Right ventricle myocardium inferior (tissue), 1 donor: ENCODE results near the gene CADM2. TPM values are rescaled to one million over a fixed set of nuclear protein-coding genes. Genes with fewer than 3 reads are reported as not detected.

Experiments
- ATAC-seq: fragments of 200-7000 bp; cut with Tn5 transposase; one replicate; pipeline ENCODE4 v1.9.1; 2020; ENCODE audit warnings: mild to moderate bottlenecking, moderate library complexity
- DNase-seq: peaks from one replicate; pipeline ENCODE4 v3.0.0; 2021; ENCODE audit errors: missing footprints
- intact Hi-C: fragments of 100-400 bp; cut with DNase I; formaldehyde crosslinking; loops from one replicate; pipeline ENCODE4 v1.11.0; 2022
- total RNA-seq: library from RNA; stranded (reverse); fragmentation: NEBNext Ultra II Directional; extraction: Animal tissue kit (Norgen Biotek cat#: 25700); gene quantifications from one replicate; pipeline ENCODE4 v1.2.1, GENCODE V29; 2021
- donor health status: DM: no; HTN: yes; CAD: no; lungs with severe emphysema.

Gene CADM2
- total RNA-seq, 1 donor from 2014 or later, result 0.76 TPM

DNA sequence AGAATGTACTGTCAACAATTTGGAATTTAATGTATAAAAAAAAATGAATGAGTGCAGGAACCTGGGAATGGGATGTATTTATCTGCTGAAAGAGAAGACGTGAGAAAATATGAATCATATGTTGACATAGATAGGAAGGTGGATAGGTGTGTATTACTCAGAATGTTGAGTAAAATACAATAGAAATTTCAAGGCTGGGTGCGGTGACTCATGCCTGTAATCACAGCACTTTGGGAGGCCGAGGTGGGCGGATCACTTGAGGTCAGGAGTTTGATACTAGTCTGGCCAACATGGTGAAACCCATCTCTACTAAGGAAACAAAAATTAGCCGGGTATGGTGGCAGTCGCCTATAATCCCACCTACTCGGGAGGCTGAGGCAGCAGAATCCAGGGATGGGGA lies 202.8 kb downstream of the CADM2 start:
- intact Hi-C loops, result no loop called here
- DNase-seq (no peak), ATAC-seq (no peak)

DNA sequence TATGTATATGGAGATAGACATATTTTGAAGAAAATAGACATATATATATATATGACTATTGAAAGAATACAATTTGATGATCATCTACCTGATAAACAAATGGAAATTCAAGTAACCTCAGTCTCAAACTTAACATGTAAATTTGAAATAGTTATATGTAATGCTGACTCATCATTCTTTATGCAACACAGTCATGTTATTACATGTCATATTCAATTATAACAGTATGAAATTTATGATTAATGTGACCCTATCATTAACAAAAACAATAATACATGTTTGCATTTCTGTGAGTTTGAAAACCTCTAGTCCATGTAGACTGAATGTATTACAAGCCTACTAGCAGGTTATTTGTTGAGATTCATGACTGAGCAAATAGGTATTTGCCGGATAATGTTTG lies 204.1 kb downstream of the CADM2 start:
- ATAC-seq (no peak), DNase-seq (no peak)
- intact Hi-C loops, result no loop called here

DNA sequence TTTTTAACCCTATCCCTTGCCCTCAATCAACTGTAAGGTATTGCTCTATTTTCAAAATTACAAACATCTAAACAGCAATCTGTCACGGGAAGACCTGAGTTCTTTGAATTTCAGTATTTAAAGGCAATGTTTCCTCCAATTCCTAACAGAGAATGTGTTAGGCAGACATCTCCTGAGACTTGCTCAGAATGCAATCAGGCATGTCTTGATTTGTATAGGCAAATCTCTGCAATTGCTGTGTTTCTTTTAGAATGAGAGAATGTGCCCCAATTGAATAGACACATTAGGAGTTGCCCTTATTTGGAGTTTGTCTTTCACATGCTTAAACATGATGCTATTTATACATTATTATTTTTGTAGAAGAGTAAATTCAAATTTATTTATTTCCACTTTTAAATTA lies 205.6 kb downstream of the CADM2 start:
- intact Hi-C loops, result no loop called here
- ATAC-seq, result no peak
- DNase-seq, result no peak

DNA sequence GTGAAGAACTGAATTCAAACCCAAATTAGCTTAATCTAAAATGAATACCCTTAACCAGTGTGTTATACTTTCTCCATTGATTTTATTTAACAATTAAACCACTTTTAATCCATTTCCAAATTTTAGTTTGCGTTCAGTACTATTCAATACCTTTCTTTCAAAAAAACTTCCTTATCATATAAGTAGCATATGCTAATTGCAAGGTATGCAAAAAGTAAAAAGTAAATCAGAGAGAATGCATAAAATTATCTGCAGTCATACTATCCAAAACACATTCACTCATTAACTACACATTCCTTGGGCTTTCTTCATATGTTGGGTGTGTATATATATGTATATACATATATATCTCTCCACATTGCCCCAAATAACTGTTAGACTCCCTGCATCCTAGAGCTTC lies 208.8 kb downstream of the CADM2 start:
- DNase-seq (no peak), ATAC-seq (no peak)
- intact Hi-C loops, result no loop called here

DNA sequence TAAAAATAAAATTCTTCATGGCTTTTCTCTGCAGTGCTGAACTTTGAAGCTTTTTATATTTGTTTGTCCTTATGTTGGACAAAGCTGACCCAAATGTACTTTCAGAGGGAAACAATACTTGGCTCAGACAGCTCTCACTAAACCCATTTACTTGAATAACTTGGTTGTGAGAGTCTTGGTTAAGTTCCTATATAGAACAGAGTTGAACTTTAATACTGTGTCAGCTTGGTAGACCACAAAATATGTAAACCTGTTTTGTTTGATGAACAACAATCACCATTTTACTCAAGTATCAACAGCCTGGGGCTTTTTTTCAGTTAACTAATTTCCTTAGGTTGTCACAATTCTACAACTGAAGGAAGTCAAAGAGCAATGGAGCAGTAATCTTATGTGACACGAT lies 211.9 kb downstream of the CADM2 start:
- ATAC-seq (no peak), DNase-seq (no peak)
- intact Hi-C loops, result no loop called here

DNA sequence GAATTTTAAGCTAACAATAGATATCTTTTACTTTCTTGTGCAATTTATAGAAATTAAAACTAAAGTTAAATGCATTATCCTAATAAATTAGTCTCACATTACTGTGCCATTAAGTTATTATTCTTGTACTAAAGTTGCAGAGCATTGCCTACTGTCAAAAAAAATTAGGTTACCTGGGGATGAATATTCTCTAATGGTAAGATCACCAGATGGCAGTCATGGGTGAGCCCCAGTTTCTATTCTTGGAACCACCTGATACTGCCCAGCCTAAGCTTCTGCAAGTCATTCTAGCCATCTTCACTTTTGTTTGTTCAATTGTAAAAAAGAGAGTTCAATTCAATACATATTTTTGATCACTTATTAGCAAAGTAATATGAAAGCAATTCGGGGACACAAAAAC lies 213.2 kb downstream of the CADM2 start:
- no peak for ATAC-seq
- intact Hi-C loops, result no loop called here

DNA sequence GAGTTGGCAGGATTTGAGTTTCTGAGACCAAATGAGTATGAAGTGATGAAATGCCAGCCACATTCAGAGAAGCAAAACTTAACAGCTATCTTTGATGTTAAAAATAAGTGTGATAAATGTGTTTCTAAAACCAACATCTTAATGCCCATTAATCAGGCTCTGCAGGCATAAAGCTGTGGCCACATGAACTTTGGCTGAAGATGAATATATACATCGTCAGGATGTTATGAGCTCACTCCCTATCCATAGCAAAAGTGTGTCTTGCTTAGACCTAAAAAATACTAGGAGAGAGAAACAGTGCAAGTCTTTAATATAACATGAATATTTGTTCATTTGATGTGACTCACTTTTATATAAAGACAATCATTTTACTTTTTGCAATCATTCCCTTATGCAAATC lies 218.0 kb downstream of the CADM2 start:
- ATAC-seq (no peak), DNase-seq (no peak)
- intact Hi-C loops, result no loop called here

More for the DNA sequence above, 213.2 kb downstream of the CADM2 start:
- no peak for DNase-seq

DNA sequence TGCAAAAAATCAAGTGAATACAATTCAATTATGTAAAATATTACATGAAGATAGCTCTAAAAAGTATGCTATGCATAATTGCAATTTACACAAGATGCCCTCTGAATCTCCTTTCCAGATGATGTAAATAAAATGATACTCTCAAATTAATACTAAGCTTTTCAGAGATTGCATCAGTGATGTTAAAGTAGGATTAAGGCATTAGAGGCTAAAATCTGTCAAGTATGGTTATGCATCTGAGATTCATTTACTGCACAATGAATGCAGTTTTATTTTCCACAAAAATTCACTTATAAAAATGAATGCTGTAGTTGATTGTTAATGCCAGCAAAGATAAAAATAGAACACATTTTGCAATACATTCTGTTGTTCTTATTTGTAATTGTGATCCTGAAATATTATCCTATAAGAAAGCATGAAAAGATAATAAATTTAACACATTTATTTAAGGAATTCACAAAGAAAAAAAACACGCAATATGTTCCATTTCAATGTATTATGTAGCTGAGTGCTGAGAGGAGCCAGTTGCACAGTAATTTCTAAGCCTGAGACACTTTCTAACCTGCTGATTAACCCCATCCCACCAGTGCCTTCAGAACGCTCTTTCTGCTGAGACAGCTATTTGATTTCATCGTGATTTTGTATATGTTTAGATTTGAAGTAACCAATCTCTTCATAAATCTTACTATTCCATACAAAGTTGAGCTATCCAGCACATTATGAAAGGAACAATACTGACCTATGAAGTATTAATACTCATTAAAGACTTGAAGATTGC lies 224.4 kb downstream of the CADM2 start:
- intact Hi-C loops, result no loop called here
- DNase-seq (no peak), ATAC-seq (no peak)

DNA sequence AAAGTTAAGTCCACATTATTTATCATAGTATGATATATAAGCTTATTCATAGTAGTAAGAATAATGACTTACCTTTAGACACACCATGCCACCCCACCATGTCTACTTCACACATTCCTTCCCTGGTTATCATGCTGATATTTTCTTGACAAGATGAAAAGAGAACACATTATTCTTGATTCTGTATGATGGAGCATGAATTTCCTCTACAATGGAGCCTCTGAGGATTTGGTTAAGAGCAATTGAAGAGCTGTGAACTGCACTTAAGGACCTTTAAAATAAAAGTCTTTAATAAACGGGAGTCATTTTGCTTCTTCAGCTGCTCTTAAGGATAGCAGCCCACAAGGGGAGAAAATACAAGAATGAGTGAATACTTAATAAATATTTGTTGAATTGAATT lies 226.7 kb downstream of the CADM2 start:
- no peak for ATAC-seq
- DNase-seq, result no peak
- intact Hi-C loops, result no loop called here

DNA sequence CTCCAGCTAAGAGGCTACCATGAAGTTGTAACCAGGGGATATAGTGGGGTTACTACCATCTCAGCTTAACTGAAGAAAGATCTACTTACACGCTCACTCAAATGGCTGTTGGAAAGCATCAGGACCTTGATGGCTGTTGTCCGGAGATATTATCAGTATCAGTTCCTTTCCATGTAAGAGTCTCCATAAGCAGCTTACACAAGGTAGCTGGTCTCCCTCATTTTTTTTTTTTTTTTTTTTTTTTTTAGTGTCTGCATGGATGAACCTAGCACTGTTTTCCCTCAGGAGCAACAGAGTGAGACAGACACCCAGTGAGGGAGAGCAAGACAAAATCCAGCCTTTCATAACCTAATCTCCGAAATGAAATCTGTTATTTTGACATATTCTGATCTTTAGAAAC lies 230.9 kb downstream of the CADM2 start:
- intact Hi-C loops, result no loop called here
- no peak for ATAC-seq
- no peak for DNase-seq

DNA sequence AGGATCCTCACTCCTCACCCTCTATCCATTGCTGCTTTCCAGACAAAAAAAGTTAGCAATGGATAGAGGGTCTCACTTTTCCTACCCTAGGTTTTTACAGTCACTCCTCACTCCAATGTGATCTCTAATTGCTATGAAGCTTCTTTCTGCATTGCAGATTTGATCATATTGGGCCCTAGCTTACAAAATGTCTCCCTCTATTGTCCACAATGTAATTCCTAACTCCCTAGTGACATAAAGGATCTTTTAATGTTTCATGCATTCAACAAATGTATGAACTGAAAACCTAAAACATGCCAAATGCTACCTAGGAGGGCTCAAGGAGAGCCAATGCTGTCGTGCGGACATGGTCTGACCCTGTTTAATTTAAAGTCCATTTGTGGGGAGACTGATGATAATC lies 234.8 kb downstream of the CADM2 start:
- ATAC-seq (no peak), DNase-seq (no peak)
- intact Hi-C loops, result no loop called here

DNA sequence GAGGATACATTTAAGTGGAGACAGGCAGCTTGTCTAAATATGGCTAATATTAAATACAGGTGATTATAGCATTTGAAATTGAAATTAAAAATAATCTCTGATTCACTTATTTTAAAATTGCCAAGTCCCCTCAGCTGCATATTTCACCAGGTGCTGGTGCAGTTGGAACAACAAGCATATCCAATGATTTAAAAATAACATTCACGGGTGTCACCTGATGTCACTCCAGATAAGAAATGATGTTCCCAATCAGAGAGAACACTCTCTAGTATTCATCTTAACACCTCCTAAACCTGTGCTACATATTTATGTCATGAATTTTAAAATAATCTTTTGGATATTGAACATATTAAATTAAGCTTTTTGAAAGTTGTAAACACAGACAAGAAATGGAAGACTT lies 249.9 kb downstream of the CADM2 start:
- intact Hi-C loops, result no loop called here
- no peak for DNase-seq
- ATAC-seq, result no peak

DNA sequence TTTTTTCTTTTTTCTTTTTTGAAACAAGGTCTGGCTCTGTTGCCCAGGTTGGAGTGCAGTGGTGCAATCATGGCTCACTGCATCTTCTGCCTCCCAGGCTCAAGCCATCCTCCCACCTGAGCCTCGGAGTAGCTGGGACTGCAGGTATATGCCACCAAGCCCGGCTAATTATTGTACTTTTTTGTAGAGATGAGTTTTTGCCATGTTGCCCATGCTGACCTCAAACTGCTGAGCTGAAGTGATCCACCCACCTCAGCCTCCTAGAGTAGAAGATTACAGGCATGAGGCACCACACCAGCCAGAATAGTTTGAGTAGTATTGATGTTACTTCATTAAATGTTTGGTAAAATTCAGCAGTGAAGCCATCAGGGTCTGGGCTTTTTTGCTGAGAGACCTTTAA lies 251.8 kb downstream of the CADM2 start:
- intact Hi-C loops, result no loop called here
- no peak for DNase-seq
- ATAC-seq, result no peak

DNA sequence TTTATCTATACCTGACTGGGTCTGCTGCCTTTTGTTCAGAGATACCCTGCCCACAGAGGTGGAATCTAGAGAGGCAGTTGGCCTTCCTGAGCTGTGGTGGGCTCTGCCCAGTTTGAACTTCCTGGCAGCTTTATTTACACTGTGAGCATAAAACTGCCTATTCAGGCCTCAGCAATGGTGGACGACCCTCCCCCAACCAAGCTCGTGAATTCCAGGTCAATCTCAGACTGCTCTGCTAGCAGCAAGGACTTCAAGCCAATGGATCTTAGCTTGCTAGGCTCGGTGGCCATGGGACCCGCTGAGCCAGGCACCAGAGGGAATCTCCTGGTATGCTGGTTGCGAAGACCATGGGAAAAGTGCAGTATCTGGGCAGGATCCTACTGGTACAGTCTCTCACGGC lies 270.2 kb downstream of the CADM2 start:
- intact Hi-C loops, result no loop called here
- DNase-seq (no peak), ATAC-seq (no peak)

DNA sequence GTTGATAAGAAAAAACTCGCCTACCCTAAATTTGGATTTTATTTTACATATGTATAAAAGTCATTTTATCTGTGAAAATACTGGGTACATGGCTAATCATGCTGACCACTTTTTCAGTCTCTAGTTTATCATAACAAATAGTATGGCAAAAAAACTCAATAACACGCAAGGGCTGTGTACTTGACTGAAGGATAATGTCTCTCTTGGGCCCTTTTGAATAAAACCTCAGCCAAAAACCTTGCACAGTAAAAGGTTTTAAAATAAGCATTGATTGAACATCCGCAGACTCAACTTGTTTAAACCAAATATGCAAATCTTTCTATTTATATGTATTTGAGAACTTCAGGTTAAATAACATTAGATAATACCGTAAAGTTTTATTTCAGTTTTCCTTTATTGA lies 285.3 kb downstream of the CADM2 start:
- DNase-seq (no peak), ATAC-seq (no peak)
- intact Hi-C loops, result no loop called here

DNA sequence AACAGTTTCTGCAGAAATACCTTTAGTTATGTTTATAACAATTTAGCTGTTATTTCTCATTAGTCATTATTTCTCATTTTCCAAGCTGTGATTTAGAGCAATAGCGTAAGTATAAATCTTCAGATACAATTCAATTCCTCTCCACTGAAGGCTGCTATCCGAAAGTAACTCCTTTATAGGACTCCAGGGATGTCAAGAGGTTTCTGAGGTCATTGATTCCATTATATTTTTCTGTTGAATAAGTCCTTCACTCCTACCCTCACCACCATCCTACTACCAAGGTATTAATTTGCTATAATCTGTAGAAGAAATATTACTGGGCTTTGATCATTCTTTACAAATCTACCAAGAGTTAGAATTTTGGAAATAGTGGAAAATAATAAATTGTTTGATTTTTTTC lies 285.7 kb downstream of the CADM2 start:
- intact Hi-C loops, result no loop called here
- no peak for ATAC-seq
- no peak for DNase-seq

DNA sequence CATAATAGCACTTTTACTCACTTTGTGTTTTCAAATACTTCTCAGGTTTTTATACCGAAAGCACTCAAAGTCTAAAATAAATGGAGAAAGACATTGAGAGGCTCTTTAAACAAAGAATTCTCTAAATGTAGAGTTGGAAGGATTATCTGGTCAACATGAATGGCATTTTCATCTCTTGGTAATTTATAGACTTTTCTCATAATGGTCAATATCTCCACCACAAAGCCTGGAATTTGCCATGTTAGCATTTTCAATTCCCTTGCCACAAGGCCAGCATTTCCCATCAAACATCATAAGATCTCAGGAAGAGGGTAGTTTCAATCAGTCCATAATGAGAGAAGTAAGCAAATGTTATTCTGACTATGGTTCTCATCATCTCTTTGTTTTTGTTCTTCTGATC lies 293.0 kb downstream of the CADM2 start:
- ATAC-seq (no peak), DNase-seq (no peak)
- intact Hi-C loops, result no loop called here

DNA sequence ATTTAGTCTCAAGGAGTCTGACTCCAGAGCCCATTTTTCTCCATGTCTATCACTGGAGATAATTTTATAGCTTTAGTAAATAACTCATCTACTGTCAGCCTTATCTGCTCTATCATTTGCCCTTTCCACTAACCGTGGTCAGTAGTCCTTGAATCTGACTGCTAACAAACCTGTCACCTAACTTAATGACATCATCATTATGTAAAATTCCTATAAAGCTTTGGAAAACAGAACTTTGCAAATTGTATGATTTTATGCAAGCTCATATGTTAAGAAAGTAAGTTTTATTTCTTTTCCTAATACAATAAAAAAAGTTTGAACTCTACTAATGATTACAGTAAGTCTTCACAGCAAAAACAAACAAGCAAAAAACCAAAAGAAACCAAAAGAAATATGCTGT lies 293.9 kb downstream of the CADM2 start:
- ATAC-seq, result no peak

DNA sequence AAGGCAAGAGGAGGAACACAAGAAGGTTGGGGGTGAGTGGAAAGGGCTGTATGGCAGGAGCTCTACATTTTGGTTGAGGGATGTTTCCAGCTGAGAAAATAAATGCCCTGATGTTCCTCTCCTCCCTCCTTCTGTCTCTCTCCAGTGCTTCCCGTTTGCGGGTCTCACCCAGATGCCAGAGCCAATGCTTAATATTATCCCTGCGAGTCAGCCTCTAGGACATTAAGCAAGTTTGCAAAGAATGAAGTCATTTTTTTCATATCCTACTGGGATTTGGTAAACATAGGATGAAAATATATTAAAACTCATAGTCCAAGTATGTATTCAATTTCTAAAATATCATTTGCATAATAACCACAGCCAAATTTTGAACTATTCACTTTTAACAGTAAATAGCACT lies 295.9 kb downstream of the CADM2 start:
- intact Hi-C loops, result no loop called here
- no peak for ATAC-seq
- no peak for DNase-seq

More for the DNA sequence above, 293.9 kb downstream of the CADM2 start:
- no peak for DNase-seq
- intact Hi-C loops, result no loop called here

DNA sequence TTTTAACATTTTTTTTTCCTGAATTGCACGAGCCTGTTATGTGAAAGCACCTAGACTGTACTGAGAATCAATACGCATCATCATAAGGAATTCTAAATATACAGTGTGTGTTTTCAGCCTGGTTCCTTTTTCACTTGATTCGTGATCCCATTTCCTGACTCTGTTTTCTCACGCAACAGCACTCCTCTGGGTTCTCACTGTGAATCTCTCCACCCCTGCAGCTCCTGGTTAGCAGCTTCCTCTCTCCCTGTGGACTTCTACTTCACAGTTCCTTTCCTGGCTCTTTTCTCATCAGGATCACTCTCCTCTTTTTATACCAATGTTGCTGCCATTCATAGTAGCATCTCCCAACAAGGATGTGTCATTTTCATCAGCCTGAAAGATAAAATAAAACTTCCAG lies 297.2 kb downstream of the CADM2 start:
- DNase-seq (no peak), ATAC-seq (no peak)
- intact Hi-C loops, result no loop called here

DNA sequence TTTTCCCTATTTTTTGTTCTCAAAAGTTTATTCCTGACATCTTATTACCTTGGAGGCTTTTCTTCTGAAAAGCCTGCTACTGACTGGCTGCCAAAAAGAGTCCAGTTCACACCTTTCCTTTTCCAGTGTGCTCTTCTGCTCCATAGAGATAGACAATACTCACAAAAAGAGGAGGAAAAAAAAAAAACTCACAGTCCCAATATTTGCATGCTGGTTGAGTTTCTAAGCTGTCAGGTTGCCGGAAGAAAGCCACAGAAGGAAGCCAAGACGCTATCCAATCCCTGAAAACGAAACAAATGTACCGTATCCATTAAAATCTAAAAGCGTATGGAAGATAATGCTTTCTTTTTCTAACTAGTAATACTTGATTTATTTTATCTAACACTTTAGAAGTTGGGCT lies 299.5 kb downstream of the CADM2 start:
- intact Hi-C loops, result no loop called here
- ATAC-seq (no peak), DNase-seq (no peak)
